ENCODE results near the gene BCL2L15. TPM values are rescaled to one million over a fixed set of nuclear protein-coding genes. Genes with fewer than 3 reads are reported as not detected.

The BCL2L15 gene
- total RNA-seq, 1 experiment from 2014 or later, result 0.09 TPM

GRCh38 chr1:113931451-113931851 is 44.1 kb upstream of the BCL2L15 start:
- ChIA-PET POLR2A (no interaction called here), CTCF (no interaction called here)
- intact Hi-C loops (cut with micrococcal nuclease; ENCODE audit: unreplicated experiment), result no loop called here
- H3K4me1 ChIP-seq, result peaks cover 7% of the 10 kb centered on the region; the same call in 1 of the 2 replicates
- BruUV-seq (replicated peaks), result no TSS peak
- no peak for TF ChIP-seq CTCF (IDR thresholded peaks at IDR 0.05; ENCODE audit: insufficient read depth in 1 of 2, low read depth in 1 of 2, low read length in 1 of 2, severe bottlenecking in 1 of 2, unreplicated experiment in 1 of 2)
- H3K27ac Mint-ChIP-seq (ENCODE audit: unreplicated experiment), result no peak overlapping the region
- H3K4me3 ChIP-seq (ENCODE audit: low read depth, low read length), result no peak overlapping the region; the same call in 1 of the 2 replicates
- no peaks in the 10 kb centered on the region for H3K9me3 ChIP-seq
- peak overlapping the region; percentile 87 for H3K4me3 Mint-ChIP-seq (ENCODE audit: unreplicated experiment)
- no peaks in the 10 kb centered on the region for H3K27me3 ChIP-seq (replicated peaks; ENCODE audit: control insufficient read depth, insufficient read depth, low read length)
- no peaks in the 10 kb centered on the region for H3K9me3 Mint-ChIP-seq (ENCODE audit: unreplicated experiment)
- H3K4me1 Mint-ChIP-seq (ENCODE audit: low read depth, unreplicated experiment), result peaks cover 19% of the 10 kb centered on the region
- no peaks in the 10 kb centered on the region for H3K36me3 ChIP-seq (ENCODE audit: control insufficient read depth, insufficient read depth, low read length)
- no peaks in the 10 kb centered on the region for H3K36me3 Mint-ChIP-seq (ENCODE audit: insufficient read depth, unreplicated experiment)
- no peaks in the 10 kb centered on the region for H3K27me3 Mint-ChIP-seq (ENCODE audit: insufficient read depth, unreplicated experiment)
- DNase-seq, result no peak

- peak in 1 of 2 experiments; percentile 15 for DNase-seq
- no peaks in the 10 kb centered on the region for H3K9me3 ChIP-seq
- peak overlapping the region; percentile 90 for H3K27ac Mint-ChIP-seq (ENCODE audit: unreplicated experiment)
- peak overlapping the region; percentile 82 for H3K4me3 ChIP-seq (ENCODE audit: low read depth, low read length)
- H3K4me1 ChIP-seq, result peaks cover 7% of the 10 kb centered on the region; the same call in 1 of the 2 replicates
- BruUV-seq (replicated peaks), result no TSS peak
- H3K4me1 Mint-ChIP-seq (ENCODE audit: low read depth, unreplicated experiment), result peaks cover 19% of the 10 kb centered on the region
- no peaks in the 10 kb centered on the region for H3K36me3 ChIP-seq (ENCODE audit: control insufficient read depth, insufficient read depth, low read length)
- H3K27me3 ChIP-seq (replicated peaks; ENCODE audit: control insufficient read depth, insufficient read depth, low read length), result no peaks in the 10 kb centered on the region
- H3K27me3 Mint-ChIP-seq (ENCODE audit: insufficient read depth, unreplicated experiment), result no peaks in the 10 kb centered on the region
- ChIA-PET CTCF (no interaction called here), POLR2A (interaction anchor here (0.6 kb wide), 1 partner anchor 25 kb away, joined by 10 read pairs; no protein-coding TSS in a partner anchor)
- TF ChIP-seq CTCF (IDR thresholded peaks at IDR 0.05; ENCODE audit: insufficient read depth in 1 of 2, low read depth in 1 of 2, low read length in 1 of 2, severe bottlenecking in 1 of 2, unreplicated experiment in 1 of 2), result no peak
- intact Hi-C loops (cut with micrococcal nuclease; ENCODE audit: unreplicated experiment), result no loop called here
- H3K9me3 Mint-ChIP-seq (ENCODE audit: unreplicated experiment), result no peaks in the 10 kb centered on the region
- peak overlapping the region; percentile 87 for H3K4me3 Mint-ChIP-seq (ENCODE audit: unreplicated experiment)
- no peaks in the 10 kb centered on the region for H3K36me3 Mint-ChIP-seq (ENCODE audit: insufficient read depth, unreplicated experiment)
Observed at GRCh38 chr1:113930499-113931161, 43.2 kb upstream of the BCL2L15 start.

GRCh38 chr1:113929750-113930498 is 42.5 kb upstream of the BCL2L15 start:
- CTCF ChIA-PET, result interaction anchor here (2.2 kb wide), 1 partner anchor 24 kb away, joined by 12 read pairs; the partner anchor contains the start of genes AP4B1 and DCLRE1B
- peaks cover 19% of the 10 kb centered on the region for H3K4me1 Mint-ChIP-seq (ENCODE audit: low read depth, unreplicated experiment)
- no TSS peak for BruUV-seq (replicated peaks)
- Histone ChIP-seq H3K9me3 (no peaks in the 10 kb centered on the region), H3K27me3 (replicated peaks; ENCODE audit: control insufficient read depth, insufficient read depth, low read length) (no peaks in the 10 kb centered on the region), H3K4me1 (peaks cover 7% of the 10 kb centered on the region; the same call in 1 of the 2 replicates), H3K36me3 (ENCODE audit: control insufficient read depth, insufficient read depth, low read length) (no peaks in the 10 kb centered on the region), H3K4me3 (ENCODE audit: low read depth, low read length) (peak overlapping the region; percentile 82)
- H3K36me3 Mint-ChIP-seq (ENCODE audit: insufficient read depth, unreplicated experiment), result no peaks in the 10 kb centered on the region
- peak overlapping the region; percentile 92 for H3K27ac Mint-ChIP-seq (ENCODE audit: unreplicated experiment)
- H3K27me3 Mint-ChIP-seq (ENCODE audit: insufficient read depth, unreplicated experiment), result no peaks in the 10 kb centered on the region
- H3K9me3 Mint-ChIP-seq (ENCODE audit: unreplicated experiment), result no peaks in the 10 kb centered on the region
- TF ChIP-seq CTCF (IDR thresholded peaks at IDR 0.05; ENCODE audit: insufficient read depth in 1 of 2, low read depth in 1 of 2, low read length in 1 of 2, severe bottlenecking in 1 of 2, unreplicated experiment in 1 of 2), result peak in 1 of 2 experiments; percentile 1
- POLR2A ChIA-PET, result interaction anchor here (0.6 to 2.3 kb wide), 3 partner anchors 24 to 118 kb away, joined by 4 to 10 read pairs (median 8); partner anchors contain the start of genes AP4B1 and RSBN1
- DNase-seq, result peak; percentile 41 to 49
- H3K4me3 Mint-ChIP-seq (ENCODE audit: unreplicated experiment), result peak overlapping the region; percentile 87
- intact Hi-C loops (cut with micrococcal nuclease; ENCODE audit: unreplicated experiment), result loop anchor here (1.0 kb wide), 2 partner anchors 25 to 118 kb away; partner anchors contain the start of genes DCLRE1B and RSBN1

All from Caco-2 (cell line).